Epithelial cell of esophagus (primary cell): ENCODE measurements around the gene ACSM6.

Experiments used
- DNase-seq: peaks from one replicate; pipeline ENCODE4 v3.0.0; 2010; ENCODE audit warnings: low read depth
- H3K4me3 ChIP-seq: 2 replicates; pipeline ENCODE4 v1.5.1; 2011; ENCODE audit warnings: mild to moderate bottlenecking, low read length, control low read depth
- TF ChIP-seq, protein P1 (sequence below): IDR thresholded peaks from 2 replicates; pipeline ENCODE4 v1.5.1; 2011; ENCODE audit warnings: low read depth, mild to moderate bottlenecking, low read length, control low read depth, inconsistent platforms; ENCODE audit not compliant: insufficient read depth; ENCODE audit errors: missing control alignments

The ACSM6 gene

DNA sequence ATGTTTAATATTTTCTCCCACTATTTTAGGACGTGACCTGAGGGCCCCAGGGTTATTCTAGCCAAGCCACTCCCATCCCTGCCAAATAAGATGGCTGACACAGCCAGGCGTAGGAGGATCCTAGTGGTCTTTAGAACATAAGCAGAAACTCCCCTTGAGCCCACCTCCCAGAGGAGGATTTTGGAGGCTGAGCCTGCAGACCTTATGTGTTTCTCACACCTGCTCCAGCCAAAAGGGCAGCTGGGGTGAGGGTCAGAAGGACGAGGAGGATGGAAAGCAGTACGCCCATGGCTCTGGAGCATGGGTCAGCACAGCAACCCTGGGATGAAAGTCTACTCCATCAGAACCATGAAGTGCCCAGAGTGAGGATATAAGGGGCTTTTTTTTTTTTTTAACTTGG, 56.8 kb downstream of the ACSM6 start:
- no peak for DNase-seq

DNA sequence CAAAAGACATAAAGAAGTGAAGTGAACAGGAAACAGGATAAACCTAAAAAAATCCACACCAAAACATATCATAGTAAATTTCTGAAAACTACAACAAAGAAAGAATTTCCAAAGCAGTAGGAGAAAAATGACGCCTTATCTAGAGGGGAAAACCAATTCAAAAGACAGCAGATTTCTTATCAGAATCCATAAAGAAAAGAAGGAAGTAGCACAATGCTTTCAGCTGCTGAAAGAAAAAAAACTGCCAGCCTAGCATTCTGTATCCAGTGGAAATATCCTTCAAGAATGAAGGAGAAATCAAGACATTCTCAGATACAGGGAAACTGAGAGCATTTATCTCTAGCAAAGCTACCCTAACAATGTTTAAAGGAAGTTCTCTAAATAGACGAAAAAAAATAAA, 59.0 kb downstream of the ACSM6 start:
- H3K4me3 ChIP-seq, result no peak overlapping the region
- TF ChIP-seq, protein P1, sequence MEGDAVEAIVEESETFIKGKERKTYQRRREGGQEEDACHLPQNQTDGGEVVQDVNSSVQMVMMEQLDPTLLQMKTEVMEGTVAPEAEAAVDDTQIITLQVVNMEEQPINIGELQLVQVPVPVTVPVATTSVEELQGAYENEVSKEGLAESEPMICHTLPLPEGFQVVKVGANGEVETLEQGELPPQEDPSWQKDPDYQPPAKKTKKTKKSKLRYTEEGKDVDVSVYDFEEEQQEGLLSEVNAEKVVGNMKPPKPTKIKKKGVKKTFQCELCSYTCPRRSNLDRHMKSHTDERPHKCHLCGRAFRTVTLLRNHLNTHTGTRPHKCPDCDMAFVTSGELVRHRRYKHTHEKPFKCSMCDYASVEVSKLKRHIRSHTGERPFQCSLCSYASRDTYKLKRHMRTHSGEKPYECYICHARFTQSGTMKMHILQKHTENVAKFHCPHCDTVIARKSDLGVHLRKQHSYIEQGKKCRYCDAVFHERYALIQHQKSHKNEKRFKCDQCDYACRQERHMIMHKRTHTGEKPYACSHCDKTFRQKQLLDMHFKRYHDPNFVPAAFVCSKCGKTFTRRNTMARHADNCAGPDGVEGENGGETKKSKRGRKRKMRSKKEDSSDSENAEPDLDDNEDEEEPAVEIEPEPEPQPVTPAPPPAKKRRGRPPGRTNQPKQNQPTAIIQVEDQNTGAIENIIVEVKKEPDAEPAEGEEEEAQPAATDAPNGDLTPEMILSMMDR, result no peak
- no peak for DNase-seq

More for the DNA sequence above, 56.8 kb downstream of the ACSM6 start:
- H3K4me3 ChIP-seq, result no peak overlapping the region
- TF ChIP-seq, protein P1, result no peak

DNA sequence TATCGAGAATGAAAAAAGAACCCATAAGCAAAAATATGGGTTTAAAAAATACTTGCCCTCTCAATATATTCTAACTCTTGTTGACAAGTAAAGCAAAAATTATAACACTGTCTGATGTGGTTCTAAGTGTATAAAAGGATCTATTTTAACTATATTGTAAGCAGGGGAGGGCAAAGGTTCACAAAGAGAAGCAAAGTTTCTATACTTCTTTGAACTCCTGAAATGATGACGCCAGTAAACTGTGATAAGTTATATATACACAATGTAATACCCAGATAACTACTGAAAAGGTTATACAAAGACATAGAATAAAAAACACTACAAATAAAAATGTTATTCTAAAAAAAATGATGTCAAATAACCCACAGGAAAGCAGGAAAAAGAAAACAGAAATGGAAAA, 59.6 kb downstream of the ACSM6 start:
- DNase-seq, result no peak
- TF ChIP-seq, protein P1, result no peak
- H3K4me3 ChIP-seq, result no peak overlapping the region

DNA sequence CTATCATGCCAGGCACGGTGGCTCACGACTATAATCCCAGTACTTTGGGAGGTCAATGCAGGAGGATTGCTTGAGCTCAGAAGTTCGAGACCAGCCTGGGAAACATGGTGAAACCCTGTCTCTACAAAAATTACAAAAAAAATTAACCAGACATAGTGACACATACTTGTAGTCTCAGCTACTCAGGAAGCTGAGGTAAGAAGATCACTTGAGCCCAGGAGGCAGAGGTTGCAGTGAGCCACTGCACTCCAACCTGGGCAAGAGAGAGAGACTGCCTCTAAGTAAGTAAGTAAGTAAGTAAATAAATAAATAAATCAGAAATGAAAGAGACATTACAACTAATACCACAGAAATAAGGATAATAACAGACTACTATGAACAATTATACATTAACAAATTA, 60.6 kb downstream of the ACSM6 start:
- H3K4me3 ChIP-seq, result no peak overlapping the region
- TF ChIP-seq, protein P1, result no peak
- DNase-seq, result no peak

DNA sequence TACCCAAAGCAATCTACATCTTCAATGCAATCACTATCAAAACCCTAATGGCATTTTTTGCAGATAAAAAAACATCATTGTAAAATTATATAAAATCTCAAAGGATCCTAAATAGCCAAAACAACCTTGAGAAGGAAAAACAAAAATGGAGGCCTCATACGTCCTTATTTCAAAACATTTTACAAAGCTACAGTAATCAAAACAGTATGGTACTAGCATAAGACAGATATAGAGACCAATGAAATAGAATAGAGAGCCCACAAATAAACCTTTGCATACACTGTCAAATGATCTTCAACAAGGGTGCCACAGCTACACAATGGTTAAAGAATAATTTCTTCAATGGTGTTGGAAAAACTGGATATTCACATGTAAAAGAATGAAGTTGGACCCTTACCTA, 62.2 kb downstream of the ACSM6 start:
- TF ChIP-seq, protein P1, result no peak
- no peak for DNase-seq

DNA sequence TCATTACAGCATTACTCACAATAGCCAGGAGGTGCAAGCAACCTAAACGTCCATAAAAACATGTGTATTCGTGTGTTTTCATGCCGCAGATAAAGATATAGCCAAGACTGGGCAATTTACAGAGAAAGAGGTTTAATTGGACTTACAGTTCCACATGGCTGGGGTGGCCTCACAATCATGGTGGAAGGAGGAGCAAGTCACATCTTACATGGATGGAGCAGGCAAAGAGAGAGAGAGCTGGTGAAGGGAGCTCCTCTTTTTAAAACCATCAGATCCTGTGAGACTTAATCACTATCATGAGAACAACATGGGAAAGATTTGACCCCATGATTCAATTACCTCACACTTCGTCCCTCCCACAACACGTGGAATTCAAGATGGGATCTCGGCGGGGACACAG, 63.8 kb downstream of the ACSM6 start:
- TF ChIP-seq, protein P1, result no peak
- no peak for DNase-seq
- H3K4me3 ChIP-seq, result no peak overlapping the region

More for the DNA sequence above, 62.2 kb downstream of the ACSM6 start:
- no peak overlapping the region for H3K4me3 ChIP-seq

DNA sequence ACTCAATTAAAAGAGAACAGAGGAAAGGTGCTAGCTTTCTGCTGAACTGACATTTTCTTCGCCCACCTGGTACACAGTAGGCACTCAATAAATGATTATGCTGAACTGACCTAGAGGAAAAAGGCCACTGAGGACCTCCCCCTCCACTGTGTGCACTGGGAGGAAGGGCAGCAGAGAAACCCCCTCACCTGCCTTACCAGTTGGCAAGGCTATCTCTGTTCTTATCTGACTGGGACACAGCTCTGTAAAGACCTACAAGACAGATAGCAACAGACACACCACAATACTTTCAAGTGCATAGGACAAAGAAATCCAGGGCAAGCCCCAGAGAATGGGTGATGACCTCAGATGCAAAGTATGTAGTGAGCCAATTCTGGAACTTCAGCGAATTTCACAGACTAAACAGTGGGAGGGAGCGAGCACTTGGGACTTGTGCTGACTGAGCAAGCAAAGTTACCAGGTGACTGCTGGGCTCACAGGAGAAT, 66.4 kb downstream of the ACSM6 start:
- TF ChIP-seq, protein P1, result no peak
- H3K4me3 ChIP-seq, result no peak overlapping the region
- DNase-seq, result peak; percentile 92
